Measurements from ENCODE around the gene RNASE13.

Gene RNASE13, protein sequence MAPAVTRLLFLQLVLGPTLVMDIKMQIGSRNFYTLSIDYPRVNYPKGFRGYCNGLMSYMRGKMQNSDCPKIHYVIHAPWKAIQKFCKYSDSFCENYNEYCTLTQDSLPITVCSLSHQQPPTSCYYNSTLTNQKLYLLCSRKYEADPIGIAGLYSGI

DNA sequence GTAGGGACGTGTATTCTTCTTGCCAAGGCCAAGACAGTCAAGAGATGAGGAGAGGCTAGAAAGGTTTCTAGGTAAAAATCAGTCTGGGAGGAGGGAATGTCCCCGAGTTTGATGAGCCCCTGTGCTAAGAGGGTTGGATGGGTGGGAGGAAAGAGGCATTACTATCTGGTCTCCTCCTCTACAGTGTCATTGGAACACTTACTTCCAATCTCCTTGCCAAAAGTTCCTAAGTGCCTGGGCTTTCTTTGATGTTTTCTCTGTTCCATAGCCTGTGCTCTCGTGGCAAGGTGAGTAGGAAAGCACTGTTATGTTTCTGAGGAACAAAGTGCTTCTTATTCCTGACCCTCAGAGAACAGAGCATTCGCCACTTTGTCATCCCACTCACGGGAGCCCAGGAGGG is at the start of gene RNASE13:
Gene RNASE13 (minus strand): TSS at position 101 of the 400 bp plus-strand sequence. CDS start 519 bp downstream, outside the sequence.
- no peak for DNase-seq (ENCODE audit: low read depth in 2 of 2, low spot score in 1 of 2)

DNA sequence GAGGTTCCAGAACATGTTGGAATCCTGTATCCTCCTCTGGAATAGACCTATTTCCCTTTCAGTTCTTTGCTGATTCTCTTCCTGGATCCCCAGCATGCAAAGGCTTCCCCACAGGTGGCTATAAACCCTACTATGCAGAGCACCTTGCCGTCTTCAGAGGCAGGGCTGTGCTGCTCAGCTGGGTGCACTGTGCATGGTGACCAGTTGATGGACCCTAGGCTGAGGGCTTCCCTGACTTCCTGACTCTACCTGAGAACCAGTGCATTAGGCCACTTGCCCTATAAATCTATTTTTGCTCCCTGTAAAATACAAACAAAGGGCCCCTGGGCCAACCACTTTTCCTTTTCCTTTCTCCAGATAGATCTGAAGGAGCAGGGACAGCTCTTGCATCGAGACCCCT is 49.8 kb upstream of the RNASE13 start:
- no peak for DNase-seq (ENCODE audit: low read depth in 2 of 2, low spot score in 1 of 2)

DNA sequence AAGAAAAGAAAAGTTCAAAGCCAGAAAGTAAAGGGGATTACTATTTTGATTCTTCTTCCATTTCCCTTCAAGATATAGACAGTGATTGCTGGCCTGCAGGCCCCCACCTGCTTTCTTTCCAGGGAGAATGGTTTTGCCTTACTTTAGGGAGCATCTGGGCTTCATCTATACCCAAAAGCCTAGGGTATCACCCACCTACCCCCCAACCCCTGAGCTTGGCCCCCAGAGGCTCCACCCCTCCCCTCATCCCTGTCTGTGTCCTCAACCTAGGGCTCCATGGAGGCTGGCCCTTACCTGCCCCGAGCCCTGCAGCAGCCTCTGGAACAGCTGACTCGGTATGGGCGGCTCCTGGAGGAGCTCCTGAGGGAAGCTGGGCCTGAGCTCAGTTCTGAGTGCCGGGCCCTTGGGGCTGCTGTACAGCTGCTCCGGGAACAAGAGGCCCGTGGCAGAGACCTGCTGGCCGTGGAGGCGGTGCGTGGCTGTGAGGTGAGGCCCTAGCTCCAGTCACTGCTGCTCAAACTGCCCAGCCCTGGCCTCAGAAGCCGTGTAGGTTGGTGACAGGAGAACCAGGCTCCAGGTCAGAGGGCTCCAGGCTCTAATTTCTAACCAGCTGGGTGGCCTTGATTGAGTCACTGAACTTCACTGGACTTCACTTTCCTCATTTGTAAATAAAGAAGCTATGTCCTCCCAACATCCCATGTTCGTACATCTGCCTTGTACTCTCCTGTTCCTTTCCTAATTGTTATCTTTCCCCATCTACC is 49.1 kb upstream of the RNASE13 start:
- DNase-seq (ENCODE audit: low read depth in 2 of 2, low spot score in 1 of 2): no peak

DNA sequence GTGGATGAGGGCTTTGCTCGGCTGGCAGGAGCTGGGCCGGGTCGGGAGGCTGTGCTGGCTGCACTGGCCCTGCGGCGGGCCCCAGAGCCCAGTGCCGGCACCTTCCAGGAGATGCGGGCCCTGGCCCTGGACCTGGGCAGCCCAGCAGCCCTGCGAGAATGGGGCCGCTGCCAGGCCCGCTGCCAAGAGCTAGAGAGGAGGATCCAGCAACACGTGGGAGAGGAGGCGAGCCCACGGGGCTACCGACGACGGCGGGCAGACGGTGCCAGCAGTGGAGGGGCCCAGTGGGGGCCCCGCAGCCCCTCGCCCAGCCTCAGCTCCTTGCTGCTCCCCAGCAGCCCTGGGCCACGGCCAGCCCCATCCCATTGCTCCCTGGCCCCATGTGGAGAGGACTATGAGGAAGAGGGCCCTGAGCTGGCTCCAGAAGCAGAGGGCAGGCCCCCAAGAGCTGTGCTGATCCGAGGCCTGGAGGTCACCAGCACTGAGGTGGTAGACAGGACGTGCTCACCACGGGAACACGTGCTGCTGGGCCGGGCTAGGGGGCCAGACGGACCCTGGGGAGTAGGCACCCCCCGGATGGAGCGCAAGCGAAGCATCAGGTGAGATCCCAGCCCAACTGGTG is 47.0 kb upstream of the RNASE13 start:
- no peak for DNase-seq (ENCODE audit: low read depth in 2 of 2, low spot score in 1 of 2)

DNA sequence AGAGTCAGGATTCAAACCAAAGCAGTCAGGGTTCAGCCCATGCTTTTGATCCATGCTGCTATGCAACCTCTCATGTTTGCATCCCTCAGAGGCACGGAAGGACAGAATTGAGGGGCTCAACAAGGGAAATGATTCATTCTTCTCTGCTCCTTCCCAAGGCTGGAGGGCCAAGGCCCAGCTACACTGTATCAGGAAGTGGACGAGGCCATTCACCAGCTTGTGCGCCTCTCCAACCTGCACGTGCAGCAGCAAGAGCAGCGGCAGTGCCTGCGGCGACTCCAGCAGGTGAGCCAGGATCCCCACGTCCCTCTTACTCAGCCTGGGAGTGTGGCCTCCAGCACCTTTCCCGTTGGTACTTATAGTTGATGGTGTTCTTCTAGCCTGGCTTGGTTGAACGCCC is 44.1 kb upstream of the RNASE13 start:
- no peak for DNase-seq (ENCODE audit: low read depth in 2 of 2, low spot score in 1 of 2)

DNA sequence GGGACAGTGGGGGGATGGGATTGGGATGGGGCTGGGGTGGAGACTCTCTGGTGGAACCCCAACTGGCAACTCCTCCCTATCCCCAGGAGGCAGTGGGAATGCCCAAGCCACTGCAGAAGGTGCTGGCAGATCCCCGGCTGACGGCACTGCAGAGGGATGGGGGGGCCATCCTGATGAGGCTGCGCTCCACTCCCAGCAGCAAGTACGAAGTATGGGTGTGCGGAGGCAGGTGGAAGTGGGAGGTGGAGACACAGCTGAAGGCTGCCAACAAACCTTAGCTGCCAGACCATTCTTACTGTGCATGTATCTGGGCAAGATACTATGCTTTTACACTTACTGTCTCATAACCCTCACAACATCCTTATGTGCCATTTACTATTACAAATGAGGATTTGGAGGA is 43.7 kb upstream of the RNASE13 start:
- no peak for DNase-seq (ENCODE audit: low read depth in 2 of 2, low spot score in 1 of 2)

DNA sequence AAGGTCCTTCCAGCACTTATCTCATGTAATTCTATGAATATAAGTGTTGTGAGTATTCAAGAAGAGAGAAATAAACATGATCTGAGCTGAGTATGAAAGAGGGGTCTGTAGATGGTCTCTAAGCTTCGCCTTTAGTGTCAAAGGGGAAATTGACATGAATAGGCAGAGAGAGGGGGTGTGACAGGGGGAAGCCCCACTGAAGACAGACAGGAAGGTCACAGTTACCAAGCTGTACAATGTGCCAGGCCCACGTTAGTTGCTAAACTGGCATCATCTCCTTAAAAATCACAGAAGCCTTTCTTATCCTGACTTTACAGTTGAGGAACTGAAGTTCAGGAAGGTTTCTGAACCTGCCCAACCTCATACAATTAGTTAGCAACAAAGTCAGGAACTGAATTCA is 43.1 kb upstream of the RNASE13 start:
- no peak for DNase-seq (ENCODE audit: low read depth in 2 of 2, low spot score in 1 of 2)

DNA sequence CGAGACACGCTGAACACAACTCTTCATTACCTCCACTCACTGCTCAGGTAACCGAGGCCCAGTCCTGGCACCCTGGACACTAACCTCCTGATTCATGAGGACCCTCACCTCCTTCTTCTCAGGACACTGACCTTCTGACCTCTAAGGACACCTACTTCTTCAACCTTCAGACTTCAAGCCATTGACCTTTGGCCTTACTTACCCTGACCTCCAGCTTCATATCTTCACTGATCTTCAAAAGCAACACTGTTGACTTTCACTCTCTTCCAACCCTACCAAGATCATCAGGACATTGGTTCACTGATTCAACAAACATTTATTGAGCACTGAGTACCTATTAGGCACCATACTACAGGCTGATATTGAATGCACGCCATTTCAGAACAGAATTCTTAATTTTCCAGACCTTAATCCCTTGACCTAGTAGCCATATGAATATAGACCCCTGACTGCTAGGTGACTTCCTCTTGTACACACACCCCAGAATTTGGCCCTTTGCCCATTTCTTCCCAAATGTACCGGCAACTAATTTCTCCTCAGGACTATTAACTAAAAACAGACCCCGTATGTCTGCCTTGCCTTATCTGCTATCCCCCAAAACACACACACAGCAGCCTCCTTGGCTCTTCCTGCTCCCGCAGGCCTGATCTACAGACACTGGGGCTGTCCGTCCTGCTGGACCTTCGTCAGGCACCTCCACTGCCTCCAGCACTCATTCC is 41.3 kb upstream of the RNASE13 start:
- no peak for DNase-seq (ENCODE audit: low read depth in 2 of 2, low spot score in 1 of 2)

DNA sequence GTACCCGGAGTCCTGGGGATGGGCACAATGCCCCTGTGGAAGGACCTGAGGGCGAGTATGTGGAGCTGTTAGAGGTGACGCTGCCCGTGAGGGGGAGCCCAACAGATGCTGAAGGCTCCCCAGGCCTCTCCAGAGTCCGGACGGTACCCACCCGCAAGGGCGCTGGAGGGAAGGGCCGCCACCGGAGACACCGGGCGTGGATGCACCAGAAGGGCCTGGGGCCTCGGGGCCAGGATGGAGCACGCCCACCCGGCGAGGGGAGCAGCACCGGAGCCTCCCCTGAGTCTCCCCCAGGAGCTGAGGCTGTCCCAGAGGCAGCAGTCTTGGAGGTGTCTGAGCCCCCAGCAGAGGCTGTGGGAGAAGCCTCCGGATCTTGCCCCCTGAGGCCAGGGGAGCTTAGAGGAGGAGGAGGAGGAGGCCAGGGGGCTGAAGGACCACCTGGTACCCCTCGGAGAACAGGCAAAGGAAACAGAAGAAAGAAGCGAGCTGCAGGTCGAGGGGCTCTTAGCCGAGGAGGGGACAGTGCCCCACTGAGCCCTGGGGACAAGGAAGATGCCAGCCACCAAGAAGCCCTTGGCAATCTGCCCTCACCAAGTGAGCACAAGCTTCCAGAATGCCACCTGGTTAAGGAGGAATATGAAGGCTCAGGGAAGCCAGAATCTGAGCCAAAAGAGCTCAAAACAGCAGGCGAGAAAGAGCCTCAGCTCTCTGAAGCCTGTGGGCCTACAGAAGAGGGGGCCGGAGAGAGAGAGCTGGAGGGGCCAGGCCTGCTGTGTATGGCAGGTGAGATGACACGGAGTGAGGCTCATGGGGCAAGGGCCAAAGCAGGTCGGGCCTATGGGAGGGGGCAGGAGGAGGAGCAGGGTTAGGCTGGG is 40.0 kb upstream of the RNASE13 start:
- no peak for DNase-seq (ENCODE audit: low read depth in 2 of 2, low spot score in 1 of 2)

DNA sequence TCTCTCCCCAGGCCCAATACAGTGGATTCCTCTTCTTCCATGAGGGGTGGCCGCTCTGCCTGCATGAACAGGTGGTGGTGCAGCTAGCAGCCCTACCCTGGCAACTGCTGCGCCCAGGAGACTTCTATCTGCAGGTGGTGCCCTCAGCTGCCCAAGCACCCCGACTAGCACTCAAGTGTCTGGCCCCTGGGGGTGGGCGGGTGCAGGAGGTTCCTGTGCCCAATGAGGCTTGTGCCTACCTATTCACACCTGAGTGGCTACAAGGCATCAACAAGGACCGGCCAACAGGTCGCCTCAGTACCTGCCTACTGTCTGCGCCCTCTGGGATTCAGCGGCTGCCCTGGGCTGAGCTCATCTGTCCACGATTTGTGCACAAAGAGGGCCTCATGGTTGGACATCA is 39.3 kb upstream of the RNASE13 start:
- no peak for DNase-seq (ENCODE audit: low read depth in 2 of 2, low spot score in 1 of 2)

DNA sequence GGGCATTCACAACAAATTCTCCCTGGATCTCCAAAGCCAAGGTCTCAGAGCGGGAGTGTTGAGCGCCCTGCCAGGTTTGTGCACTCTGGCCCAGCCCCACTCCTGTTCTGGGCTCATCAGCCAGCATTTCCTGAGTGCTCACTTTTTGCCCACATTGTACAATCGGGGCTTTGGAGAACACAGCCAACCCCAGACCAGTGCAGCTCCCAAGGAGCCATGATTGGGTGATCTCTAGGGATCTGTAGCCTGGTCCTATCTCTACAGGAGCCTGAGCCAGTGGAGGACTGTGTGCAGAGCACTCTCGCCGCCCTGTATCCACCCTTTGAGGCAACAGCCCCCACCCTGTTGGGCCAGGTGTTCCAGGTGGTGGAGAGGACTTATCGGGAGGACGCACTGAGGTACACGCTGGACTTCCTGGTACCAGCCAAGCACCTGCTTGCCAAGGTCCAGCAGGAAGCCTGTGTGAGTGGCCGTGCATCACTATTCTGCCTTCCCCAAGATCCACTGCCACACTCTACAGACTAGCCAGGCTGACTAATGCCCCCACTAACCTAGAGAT is 38.3 kb upstream of the RNASE13 start:
- DNase-seq (ENCODE audit: low read depth in 2 of 2, low spot score in 1 of 2): no peak

DNA sequence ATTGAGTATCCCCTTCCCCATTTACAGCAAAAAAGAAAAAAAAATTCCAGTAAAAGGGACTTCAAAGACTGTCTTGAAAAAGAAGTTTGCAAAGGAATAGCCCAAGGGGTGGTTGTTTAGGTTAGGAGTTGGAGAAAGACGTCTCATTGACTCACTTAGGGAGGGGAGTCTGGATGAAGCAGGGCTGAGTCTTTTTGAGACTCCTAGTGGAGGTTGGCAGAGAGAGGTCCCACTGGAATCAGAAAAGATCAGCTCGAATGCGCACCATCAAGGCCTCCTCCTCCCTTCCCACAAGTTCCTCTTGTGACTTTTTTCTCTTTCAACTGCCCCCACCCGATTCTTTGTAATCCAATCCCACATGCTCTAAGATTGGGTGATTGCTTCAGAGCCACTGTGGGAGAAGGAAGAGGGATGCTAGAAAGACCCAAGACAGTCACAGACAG is 37.4 kb upstream of the RNASE13 start:
- DNase-seq (ENCODE audit: low read depth in 2 of 2, low spot score in 1 of 2): no peak

DNA sequence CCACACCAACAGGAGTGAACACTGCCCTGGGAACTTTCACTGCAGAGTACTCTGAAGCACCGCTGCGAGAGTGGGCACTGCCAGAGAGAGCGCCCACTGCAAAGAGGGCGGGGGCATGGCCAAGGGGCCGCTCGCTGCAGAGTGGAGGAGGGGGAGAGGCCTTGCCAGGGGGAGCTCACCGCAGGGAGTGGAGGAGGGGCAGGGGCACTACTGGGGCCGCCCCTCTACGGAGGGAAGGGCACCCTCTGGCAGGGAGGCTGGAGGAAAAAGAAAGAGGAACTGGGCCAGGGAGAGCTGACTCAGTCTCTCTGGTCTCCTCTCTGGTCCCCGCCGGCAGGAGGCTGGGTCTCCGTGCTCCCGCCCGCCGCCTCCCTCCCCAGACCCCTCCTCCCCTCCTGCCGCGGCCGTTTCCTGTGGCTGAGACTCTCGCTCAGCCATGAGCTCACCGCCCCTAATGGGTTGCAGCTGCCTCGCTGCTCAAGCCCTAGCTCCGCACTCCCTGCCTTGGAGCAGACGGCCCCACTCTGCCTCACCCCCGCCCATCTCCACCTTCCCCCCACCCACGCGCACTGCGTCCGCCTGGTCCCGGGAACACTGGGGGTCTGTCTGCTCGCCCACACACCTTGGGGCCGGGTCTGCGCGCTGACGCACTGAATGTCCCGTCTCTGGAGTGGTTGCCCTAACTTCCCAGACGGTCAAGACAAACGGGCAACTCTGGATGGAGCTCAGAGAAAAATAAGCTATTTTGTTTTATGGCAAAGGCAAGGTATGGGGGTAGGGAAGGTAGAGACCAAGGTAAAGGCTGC is 36.8 kb upstream of the RNASE13 start:
- DNase-seq (ENCODE audit: low read depth in 2 of 2, low spot score in 1 of 2): no peak

DNA sequence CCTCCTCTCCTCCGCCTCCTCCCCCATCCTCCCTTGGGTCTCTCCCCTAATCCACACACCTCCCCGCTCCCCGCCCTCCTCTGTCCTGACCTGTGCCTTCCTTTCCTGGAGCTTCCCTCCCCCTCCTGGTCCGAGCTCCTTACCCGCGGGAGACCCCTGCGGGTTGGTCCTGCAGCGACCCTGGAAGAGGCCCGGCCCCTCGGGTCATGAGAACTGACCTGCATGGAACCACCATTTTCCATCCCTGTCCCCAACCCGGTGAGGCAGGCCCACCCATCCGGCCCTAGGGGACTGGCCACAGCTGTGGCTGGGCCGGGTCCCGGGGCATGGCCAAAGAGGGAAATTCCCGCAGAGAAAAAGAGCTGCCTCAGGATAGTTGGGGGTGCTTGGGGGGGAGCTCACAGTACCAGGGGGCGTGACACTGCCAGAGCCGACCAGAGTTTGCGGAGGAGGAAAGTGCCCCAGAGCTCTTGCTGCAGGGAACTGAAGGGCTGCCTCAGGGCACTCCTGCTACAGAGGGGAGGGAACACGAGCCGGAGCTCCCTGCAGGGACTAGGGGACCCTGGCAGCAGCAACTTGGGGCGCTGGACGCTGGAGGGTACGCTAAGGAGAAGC is 36.1 kb upstream of the RNASE13 start:
- DNase-seq (ENCODE audit: low read depth in 2 of 2, low spot score in 1 of 2): no peak

DNA sequence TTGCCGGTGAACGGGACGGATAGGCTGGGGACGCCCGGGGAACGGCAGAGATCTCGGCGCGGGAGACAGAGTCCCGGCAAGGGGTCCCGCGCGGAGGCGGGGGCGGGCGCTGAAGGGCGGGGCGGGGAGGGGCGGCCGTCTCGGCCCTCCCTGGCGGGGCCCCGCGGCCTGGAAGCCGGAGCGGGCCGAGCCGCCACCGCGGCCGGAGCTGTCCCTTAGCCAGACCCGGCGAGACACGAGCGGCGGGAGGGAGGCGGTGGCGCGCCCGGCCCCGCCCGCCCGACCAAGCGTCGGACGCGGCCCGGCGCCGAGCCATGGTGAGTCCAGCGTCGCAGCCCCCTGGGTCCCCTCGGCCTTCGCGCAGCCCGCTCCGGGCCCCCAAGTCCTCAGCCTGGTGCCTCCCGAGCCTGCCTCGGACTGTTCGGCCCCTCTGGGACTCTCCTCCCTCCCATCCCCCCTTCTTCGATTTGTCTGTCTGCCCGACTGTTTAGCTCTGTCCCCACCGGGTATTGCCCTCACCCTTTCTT is 35.5 kb upstream of the RNASE13 start, which contains the start of gene ARHGEF40:
Gene ARHGEF40 (plus strand): TSS at position 222 of the 527 bp plus-strand sequence. CDS start 93 bp downstream, at position 315.
- DNase-seq (ENCODE audit: low read depth in 2 of 2, low spot score in 1 of 2): no peak

DNA sequence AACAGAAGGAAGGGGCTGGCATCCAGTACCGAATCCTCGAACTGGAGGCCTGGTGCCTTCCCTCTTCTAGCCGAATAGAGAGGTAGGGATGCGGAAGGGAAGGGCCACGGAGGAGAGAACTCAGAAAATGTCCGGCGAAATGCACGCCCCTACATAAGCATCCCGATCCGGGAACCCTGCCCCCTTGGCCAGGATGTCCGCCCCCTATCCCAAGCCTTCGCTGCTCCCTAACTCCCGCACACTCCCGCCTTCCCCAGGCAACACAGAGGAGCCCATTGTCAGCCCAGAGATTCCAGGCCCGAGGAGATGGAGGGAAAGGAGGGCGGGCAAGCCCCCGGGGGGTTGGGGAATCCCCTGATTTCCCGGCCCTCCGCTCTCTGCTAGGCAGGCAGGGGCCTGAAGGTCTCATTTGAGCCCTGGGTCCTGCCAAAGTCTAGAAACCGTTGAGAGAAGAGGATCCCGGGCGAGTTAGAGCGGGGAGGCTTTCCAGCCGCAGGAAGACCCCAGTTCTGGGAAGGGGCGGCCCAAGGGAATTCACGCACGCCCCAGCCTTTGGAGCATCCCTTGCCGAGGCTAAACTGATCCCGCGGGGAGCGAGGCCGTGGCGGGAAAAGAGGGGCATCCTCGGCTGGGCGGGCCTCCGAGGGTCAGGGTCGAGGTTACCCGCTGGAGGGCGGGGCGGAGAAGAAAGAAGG is 34.9 kb upstream of the RNASE13 start:
- DNase-seq (ENCODE audit: low read depth in 2 of 2, low spot score in 1 of 2): no peak

DNA sequence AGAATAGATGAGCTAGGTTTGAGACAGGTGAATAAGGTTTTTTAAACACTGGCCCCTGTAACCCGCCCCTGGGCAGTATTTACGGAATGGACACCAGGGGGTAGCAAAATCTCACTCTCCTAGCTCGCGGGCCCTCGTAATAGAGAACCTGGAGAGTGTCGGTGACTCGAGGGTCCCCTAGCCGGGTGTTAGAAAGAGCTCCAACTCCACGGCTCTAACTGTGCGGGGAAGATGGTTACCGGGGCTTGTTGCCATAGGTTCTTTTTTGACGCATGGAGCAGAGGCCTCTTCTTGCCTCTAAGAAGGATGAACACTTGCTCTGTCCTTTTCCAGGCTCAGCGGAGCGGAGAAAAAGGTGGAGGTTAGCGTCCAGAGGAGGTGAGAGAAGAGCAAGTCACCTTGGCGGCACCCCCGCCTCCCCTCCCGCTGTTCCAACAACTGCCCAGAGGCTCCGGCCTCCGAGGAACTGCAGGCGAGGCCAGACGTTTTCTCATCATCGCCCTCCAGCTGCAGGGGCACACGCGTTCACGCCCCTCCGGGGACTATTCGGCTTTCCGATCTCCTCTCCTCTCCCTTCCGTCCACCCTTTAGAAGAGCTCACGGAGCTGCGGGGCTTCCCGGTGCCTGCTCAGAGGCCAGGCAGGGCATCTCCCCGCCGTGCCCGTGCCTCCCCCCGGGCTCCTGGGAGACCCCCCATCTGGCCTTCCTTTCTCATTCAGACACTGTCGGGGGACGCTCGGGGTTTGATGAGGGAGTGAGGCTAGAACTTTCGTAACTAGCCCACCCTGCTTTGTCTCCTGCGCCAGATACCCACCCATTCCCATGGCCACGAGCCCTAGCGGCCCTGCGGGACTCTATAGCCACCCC is 34.1 kb upstream of the RNASE13 start:
- no peak for DNase-seq (ENCODE audit: low read depth in 2 of 2, low spot score in 1 of 2)
